Thyroid gland (tissue), 4 donors: ENCODE data around the gene DNTT. TPM values are rescaled to one million over a fixed set of nuclear protein-coding genes. Genes with fewer than 3 reads are reported as not detected.
"Not testable (repeated sequence)": the region's sequence is repeated elsewhere in the genome, so short reads cannot be mapped to it uniquely, and the experiment has no call there.

Source experiments
- DNase-seq, 2 donors: peaks; one replicate each; pipeline ENCODE4 v3.0.0-alpha.2; 2019
- H3K27ac ChIP-seq, 3 donors: fragments of 200-600 bp; sonication (generic); 1 replicate in 2 of 3; 2 replicates in 1 of 3; pipeline ENCODE4 v1.5.1; 2016 to 2019; ENCODE audit warnings: mild to moderate bottlenecking in 1 of 3, moderate library complexity in 1 of 3
- H3K27me3 ChIP-seq: fragments of 200-600 bp; sonication (generic); one replicate; pipeline ENCODE4 v1.5.1; 2019
- H3K36me3 ChIP-seq, 2 donors: fragments of 200-600 bp; sonication (generic); one replicate each; pipeline ENCODE4 v1.5.1; 2016 to 2019
- H3K4me1 ChIP-seq, 2 donors: fragments of 200-600 bp; sonication (generic); one replicate each; pipeline ENCODE4 v1.5.1; 2017 to 2019
- H3K4me3 ChIP-seq, 3 donors: fragments of 200-600 bp; sonication (generic); replicated peaks in 1 of 3; 1 replicate in 2 of 3; 2 replicates in 1 of 3; pipeline ENCODE4 v1.5.1; 2016; ENCODE audit warnings: mild to moderate bottlenecking in 1 of 3
- H3K9me3 ChIP-seq: fragments of 200-600 bp; sonication (generic); one replicate; pipeline ENCODE4 v1.5.1; 2017
- POLR2A ChIP-seq, 2 donors: fragments of 450-650 bp; IDR thresholded peaks; one replicate each; pipeline ENCODE4 v1.6.1; 2017; ENCODE audit warnings: antibody characterized with exemption in 2 of 2, mild to moderate bottlenecking in 2 of 2, moderate library complexity in 1 of 2
- WGBS, 2 donors: methylation state at CpG; one replicate each; pipeline ENCODE4 v1.1.5; 2017; 5-methylcytosine and 5-hydroxymethylcytosine counted together
- intact Hi-C: fragments of 100-400 bp; cut with DNase I; formaldehyde crosslinking; loops from one replicate; pipeline ENCODE4 v1.15.1; 2023
- total RNA-seq, 4 donors: library from RNA; depleted of rRNA; stranded (reverse); fragments of >200 nt; gene quantifications; one replicate each; pipeline ENCODE4 v1.2.3, GENCODE V29; 2016
- TF ChIP-seq, protein P1 (sequence below), 6 experiments: fragments of 200-600 bp in 3 of 6; fragments of 450-650 bp in 3 of 6; sonication (generic) in 3 of 6; IDR thresholded peaks; one replicate each; pipeline ENCODE4 v1.5.1; 2016 to 2019; ENCODE audit warnings: antibody characterized with exemption in 6 of 6, mild to moderate bottlenecking in 2 of 6, inconsistent platforms in 1 of 6, moderate library complexity in 1 of 6

DNTT gene
- total RNA-seq, 4 donors from 2014 or later = 0.88 TPM; not detected in 3

DNA sequence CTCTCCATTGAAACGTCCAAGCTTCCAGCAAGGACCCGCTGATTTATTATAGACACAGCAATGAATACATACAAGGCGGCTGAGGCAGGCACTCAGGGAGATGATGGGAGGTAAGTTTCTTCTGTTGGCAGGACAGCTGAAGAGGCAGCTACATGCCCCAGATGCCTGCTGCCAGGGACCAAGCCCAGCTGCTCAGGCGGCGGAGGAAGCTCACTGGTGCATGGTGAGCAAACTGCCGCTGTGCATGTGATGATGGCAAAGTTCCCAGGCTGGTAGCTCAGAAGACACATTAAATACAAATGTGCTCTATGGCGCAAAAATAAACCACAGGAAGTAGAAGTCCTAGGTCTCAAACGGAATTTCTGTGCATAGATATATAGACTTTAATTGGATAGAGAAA is 2.3 kb downstream of the DNTT start:
- Histone ChIP-seq H3K4me3 (no peak overlapping the region), H3K4me1 (peaks cover 14 to 19% of the 10 kb centered on the region in 2 donors), H3K36me3 (no peaks in the 10 kb centered on the region), H3K9me3 (no peaks in the 10 kb centered on the region), H3K27me3 (no peaks in the 10 kb centered on the region), H3K27ac (peak overlapping the region; percentile 41 to 66 (median 48))
- intact Hi-C loops = no loop called here
- peak; percentile 95 to 96 for DNase-seq
- 11 to 27% methylated on average over 8 of the region's 8 CpGs for WGBS, 2 donors
- no peak for TF ChIP-seq POLR2A (IDR thresholded peaks at IDR 0.05)
- TF ChIP-seq, protein P1, sequence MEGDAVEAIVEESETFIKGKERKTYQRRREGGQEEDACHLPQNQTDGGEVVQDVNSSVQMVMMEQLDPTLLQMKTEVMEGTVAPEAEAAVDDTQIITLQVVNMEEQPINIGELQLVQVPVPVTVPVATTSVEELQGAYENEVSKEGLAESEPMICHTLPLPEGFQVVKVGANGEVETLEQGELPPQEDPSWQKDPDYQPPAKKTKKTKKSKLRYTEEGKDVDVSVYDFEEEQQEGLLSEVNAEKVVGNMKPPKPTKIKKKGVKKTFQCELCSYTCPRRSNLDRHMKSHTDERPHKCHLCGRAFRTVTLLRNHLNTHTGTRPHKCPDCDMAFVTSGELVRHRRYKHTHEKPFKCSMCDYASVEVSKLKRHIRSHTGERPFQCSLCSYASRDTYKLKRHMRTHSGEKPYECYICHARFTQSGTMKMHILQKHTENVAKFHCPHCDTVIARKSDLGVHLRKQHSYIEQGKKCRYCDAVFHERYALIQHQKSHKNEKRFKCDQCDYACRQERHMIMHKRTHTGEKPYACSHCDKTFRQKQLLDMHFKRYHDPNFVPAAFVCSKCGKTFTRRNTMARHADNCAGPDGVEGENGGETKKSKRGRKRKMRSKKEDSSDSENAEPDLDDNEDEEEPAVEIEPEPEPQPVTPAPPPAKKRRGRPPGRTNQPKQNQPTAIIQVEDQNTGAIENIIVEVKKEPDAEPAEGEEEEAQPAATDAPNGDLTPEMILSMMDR (IDR thresholded peaks at IDR 0.05) = no peak

DNA sequence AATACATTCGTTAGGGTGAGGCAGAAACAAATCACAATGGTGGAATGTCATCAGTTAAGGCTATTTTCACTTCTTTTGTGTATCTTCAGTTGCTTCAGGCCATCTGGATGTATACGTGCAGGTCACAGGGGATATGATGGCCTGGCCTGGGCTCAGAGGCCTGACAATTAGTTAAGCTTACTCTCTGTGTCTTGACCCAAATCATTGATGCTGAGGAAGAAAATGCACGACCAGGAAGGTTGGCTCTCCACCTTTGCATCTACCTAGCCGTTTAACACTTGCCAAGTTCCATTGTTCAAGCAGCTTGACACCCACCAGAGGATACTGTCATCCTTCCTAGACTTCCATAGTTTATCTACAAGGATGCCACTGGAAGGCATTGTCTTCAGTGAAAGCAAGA is 4.6 kb downstream of the DNTT start:
- H3K36me3 ChIP-seq, intact Hi-C loops, H3K9me3 ChIP-seq, H3K4me3 ChIP-seq, H3K27ac ChIP-seq, DNase-seq, H3K27me3 ChIP-seq: not testable (repeated sequence)
- peaks cover 14 to 19% of the 10 kb centered on the region in 2 donors for H3K4me1 ChIP-seq
- 78% methylated on average over 4 of the region's 4 CpGs for WGBS, 2 donors

GRCh38 chr10:96309628-96310320 is 5.5 kb downstream of the DNTT start:
- TF ChIP-seq, protein P1 (IDR thresholded peaks at IDR 0.05) = no peak
- no peak for TF ChIP-seq POLR2A (IDR thresholded peaks at IDR 0.05)
- H3K4me1 ChIP-seq = peaks cover 14 to 19% of the 10 kb centered on the region in 2 donors
- H3K9me3 ChIP-seq = no peaks in the 10 kb centered on the region
- no peaks in the 10 kb centered on the region for H3K36me3 ChIP-seq
- H3K27me3 ChIP-seq = no peaks in the 10 kb centered on the region
- 58% methylated on average over 3 of the region's 3 CpGs for WGBS, 2 donors
- DNase-seq = peak in 1 of 2 donors; percentile 35
- intact Hi-C loops = no loop called here
- H3K27ac ChIP-seq = peak overlapping the region; percentile 29 to 49 (median 41)
- no peak overlapping the region for H3K4me3 ChIP-seq

DNA sequence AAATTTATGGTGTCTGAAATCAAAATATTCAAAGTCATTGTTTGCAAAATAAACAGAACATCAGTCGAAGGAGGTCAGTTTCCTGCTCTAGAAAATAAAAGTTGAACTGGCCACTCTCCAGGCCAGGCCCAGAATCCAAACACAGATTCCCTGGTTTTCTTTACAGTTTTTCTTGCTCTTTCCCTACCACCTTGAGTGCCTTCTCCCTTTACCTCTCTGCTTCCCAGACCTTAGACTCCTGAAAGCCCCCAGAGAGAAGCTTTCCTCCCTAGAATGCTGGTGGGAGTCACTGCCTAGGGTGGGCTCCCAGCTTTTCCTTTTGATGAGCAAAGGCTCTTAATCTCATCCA is 6.1 kb downstream of the DNTT start:
- H3K36me3 ChIP-seq = no peaks in the 10 kb centered on the region
- intact Hi-C loops = no loop called here
- H3K4me1 ChIP-seq = peaks cover 14 to 19% of the 10 kb centered on the region in 2 donors
- H3K9me3 ChIP-seq = no peaks in the 10 kb centered on the region
- TF ChIP-seq, protein P1 (IDR thresholded peaks at IDR 0.05) = no peak
- no peak for TF ChIP-seq POLR2A (IDR thresholded peaks at IDR 0.05)
- 8 to 17% methylated on average over 1 of the region's 1 CpG for WGBS, 2 donors
- no peaks in the 10 kb centered on the region for H3K27me3 ChIP-seq
- H3K27ac ChIP-seq = peak overlapping the region in 2 of 3 donors; percentile 41 to 49
- H3K4me3 ChIP-seq = no peak overlapping the region
- DNase-seq = no peak

DNA sequence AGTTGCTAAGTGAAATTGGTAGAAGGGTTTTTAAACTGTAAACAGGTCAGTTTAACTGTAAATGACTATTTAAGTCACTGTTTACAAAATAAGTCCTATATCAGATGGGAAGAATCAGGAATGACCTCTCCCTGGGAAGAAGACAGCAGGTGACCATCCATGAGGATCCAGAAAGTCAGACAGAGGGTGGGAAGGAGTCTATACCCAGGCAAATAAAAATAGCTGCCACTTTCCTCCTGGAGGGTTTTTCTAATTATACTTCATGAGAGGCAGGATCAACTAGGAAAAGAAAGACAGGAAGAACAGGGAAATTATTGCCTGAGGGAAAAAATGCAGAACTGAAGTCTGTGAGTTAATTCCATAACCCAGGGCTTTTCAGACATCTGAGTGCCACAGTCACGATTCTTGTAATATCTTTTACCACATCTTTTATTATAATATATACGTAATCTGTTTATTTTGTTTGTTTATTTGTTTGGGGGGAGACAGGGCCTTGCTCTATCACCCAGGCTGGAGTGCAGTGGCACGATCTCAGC is 7.0 kb downstream of the DNTT start:
- Histone ChIP-seq H3K36me3 (no peaks in the 10 kb centered on the region), H3K27ac (no peak overlapping the region), H3K9me3 (no peaks in the 10 kb centered on the region), H3K4me3 (no peak overlapping the region), H3K4me1 (peaks cover 14 to 19% of the 10 kb centered on the region in 2 donors), H3K27me3 (no peaks in the 10 kb centered on the region)
- TF ChIP-seq, protein P1 (IDR thresholded peaks at IDR 0.05) = no peak
- TF ChIP-seq POLR2A (IDR thresholded peaks at IDR 0.05) = no peak
- no peak for DNase-seq
- 83 to 88% methylated on average over 3 of the region's 3 CpGs for WGBS, 2 donors
- intact Hi-C loops = no loop called here
